Muscle layer of duodenum (tissue), 2 donors: Measurements from ENCODE around the gene KRT26.

Experiments used
- H3K27ac ChIP-seq: one replicate; pipeline ENCODE4 v1.7.0; 2013; ENCODE audit warnings: mild to moderate bottlenecking, low read length
- H3K27me3 ChIP-seq: one replicate; pipeline ENCODE4 v1.7.0; 2013; ENCODE audit warnings: low read depth, mild to moderate bottlenecking, control low read depth, low read length
- H3K36me3 ChIP-seq, 2 donors: one replicate each; pipeline ENCODE4 v1.7.0; 2013; ENCODE audit warnings: low read length in 2 of 2, control low read depth in 1 of 2, mild to moderate bottlenecking in 1 of 2; ENCODE audit not compliant: insufficient read depth in 2 of 2, control insufficient read depth in 1 of 2
- H3K4me1 ChIP-seq, 2 donors: one replicate each; pipeline ENCODE4 v1.7.0; 2013; ENCODE audit warnings: low read length in 2 of 2, mild to moderate bottlenecking in 2 of 2, control low read depth in 1 of 2, moderate library complexity in 1 of 2; ENCODE audit not compliant: insufficient read depth in 2 of 2, control insufficient read depth in 1 of 2
- H3K4me3 ChIP-seq, 2 donors: one replicate each; pipeline ENCODE4 v1.7.0; 2013; ENCODE audit warnings: low read length in 2 of 2, low read depth in 1 of 2, mild to moderate bottlenecking in 1 of 2
- H3K9me3 ChIP-seq, 2 donors: one replicate each; pipeline ENCODE4 v1.7.0; 2013; ENCODE audit warnings: low read length in 2 of 2, control low read depth in 1 of 2, mild to moderate bottlenecking in 1 of 2; ENCODE audit not compliant: control insufficient read depth in 1 of 2
- donor health status: healthy.

Gene KRT26

GRCh38 chr17:40794466-40794865 lies 22.5 kb upstream of the KRT26 start:
- H3K36me3 ChIP-seq, result no peaks in the 10 kb centered on the region
- H3K9me3 ChIP-seq, result no peaks in the 10 kb centered on the region
- H3K27ac ChIP-seq, result no peak overlapping the region
- no peak overlapping the region for H3K4me3 ChIP-seq
- no peaks in the 10 kb centered on the region for H3K27me3 ChIP-seq
- H3K4me1 ChIP-seq, result no peaks in the 10 kb centered on the region

- Histone ChIP-seq H3K9me3 (no peaks in the 10 kb centered on the region), H3K36me3 (no peaks in the 10 kb centered on the region), H3K27ac (no peak overlapping the region), H3K27me3 (no peaks in the 10 kb centered on the region), H3K4me3 (no peak overlapping the region), H3K4me1 (no peaks in the 10 kb centered on the region)
Observed at GRCh38 chr17:40793832-40794231, 21.8 kb upstream of the KRT26 start.

GRCh38 chr17:40791787-40792436 lies 19.9 kb upstream of the KRT26 start:
- Histone ChIP-seq H3K36me3 (no peaks in the 10 kb centered on the region), H3K27me3 (no peaks in the 10 kb centered on the region), H3K4me1 (no peaks in the 10 kb centered on the region)

GRCh38 chr17:40791111-40791510 lies 19.1 kb upstream of the KRT26 start:
- Histone ChIP-seq H3K27ac (no peak overlapping the region), H3K4me1 (no peaks in the 10 kb centered on the region), H3K9me3 (no peaks in the 10 kb centered on the region), H3K36me3 (no peaks in the 10 kb centered on the region), H3K27me3 (no peaks in the 10 kb centered on the region), H3K4me3 (no peak overlapping the region)

More at GRCh38 chr17:40791787-40792436, 19.9 kb upstream of the KRT26 start:
- H3K9me3 ChIP-seq, result no peaks in the 10 kb centered on the region
- no peak overlapping the region for H3K4me3 ChIP-seq
- H3K27ac ChIP-seq, result no peak overlapping the region

GRCh38 chr17:40782450-40782849 lies 10.4 kb upstream of the KRT26 start, which contains the start of gene KRT27:
Gene KRT27 (minus strand): TSS chr17:40782550. CDS start chr17:40782493, 57 bp downstream.
- H3K4me1 ChIP-seq, result no peaks in the 10 kb centered on the region
- H3K36me3 ChIP-seq, result no peaks in the 10 kb centered on the region
- peaks cover 6% of the 10 kb centered on the region for H3K27me3 ChIP-seq
- H3K4me3 ChIP-seq, result no peak within 1 kb of the TSS
- H3K9me3 ChIP-seq, result no peaks in the 10 kb centered on the region
- no peak within 1 kb of the TSS for H3K27ac ChIP-seq

GRCh38 chr17:40779181-40779909 lies 7.3 kb upstream of the KRT26 start:
- Histone ChIP-seq H3K27me3 (peaks cover 6% of the 10 kb centered on the region), H3K4me3 (peak overlapping the region in 1 of 2 donors; percentile 30), H3K9me3 (peaks cover 0 to 5% of the 10 kb centered on the region in 2 donors), H3K27ac (no peak overlapping the region), H3K4me1 (no peaks in the 10 kb centered on the region), H3K36me3 (no peaks in the 10 kb centered on the region)

GRCh38 chr17:40778461-40778860 lies 6.5 kb upstream of the KRT26 start:
- no peaks in the 10 kb centered on the region for H3K36me3 ChIP-seq
- no peak overlapping the region for H3K4me3 ChIP-seq
- peaks cover 0 to 5% of the 10 kb centered on the region in 2 donors for H3K9me3 ChIP-seq
- no peak overlapping the region for H3K27ac ChIP-seq
- H3K4me1 ChIP-seq, result no peaks in the 10 kb centered on the region
- H3K27me3 ChIP-seq, result peaks cover 6% of the 10 kb centered on the region

- H3K27ac ChIP-seq, result no peak overlapping the region
- H3K4me3 ChIP-seq, result no peak overlapping the region
- H3K27me3 ChIP-seq, result peaks cover 6% of the 10 kb centered on the region
- no peaks in the 10 kb centered on the region for H3K4me1 ChIP-seq
- peaks cover 0 to 5% of the 10 kb centered on the region in 2 donors for H3K9me3 ChIP-seq
- no peaks in the 10 kb centered on the region for H3K36me3 ChIP-seq
Observed at GRCh38 chr17:40777971-40778370, 6.0 kb upstream of the KRT26 start.

GRCh38 chr17:40777459-40777858 lies 5.5 kb upstream of the KRT26 start:
- H3K27ac ChIP-seq, result no peak overlapping the region
- H3K27me3 ChIP-seq, result peaks cover 6% of the 10 kb centered on the region
- H3K36me3 ChIP-seq, result no peaks in the 10 kb centered on the region
- peaks cover 0 to 5% of the 10 kb centered on the region in 2 donors for H3K9me3 ChIP-seq
- no peak overlapping the region for H3K4me3 ChIP-seq
- H3K4me1 ChIP-seq, result no peaks in the 10 kb centered on the region

GRCh38 chr17:40775945-40776344 lies 3.9 kb upstream of the KRT26 start:
- Histone ChIP-seq H3K4me3 (no peak overlapping the region), H3K27ac (no peak overlapping the region), H3K9me3 (peaks cover 0 to 5% of the 10 kb centered on the region in 2 donors), H3K36me3 (no peaks in the 10 kb centered on the region), H3K27me3 (peaks cover 6% of the 10 kb centered on the region), H3K4me1 (no peaks in the 10 kb centered on the region)

- Histone ChIP-seq H3K27ac (no peak overlapping the region), H3K9me3 (peaks cover 10 to 23% of the 10 kb centered on the region in 2 donors), H3K4me1 (no peaks in the 10 kb centered on the region), H3K27me3 (no peaks in the 10 kb centered on the region), H3K36me3 (no peaks in the 10 kb centered on the region), H3K4me3 (no peak overlapping the region)
Observed at GRCh38 chr17:40765657-40766056, 6.3 kb downstream of the KRT26 start.
